Frontal cortex (tissue), 4 donors: ENCODE data around the gene PLEKHG3. TPM values are rescaled to one million over a fixed set of nuclear protein-coding genes. Genes with fewer than 3 reads are reported as not detected.
A peak's percentile ranks its signal among the peaks of the same experiment; 100 is the strongest.

Experiments
- DNase-seq, 2 donors: peaks; one replicate each; pipeline ENCODE4 v3.0.0; 2012; ENCODE audit warnings: low spot score in 2 of 2
- FAIRE-seq: peaks from 2 replicates; lab custom pipeline; 2012; peaks lifted over from hg19 to GRCh38; lab: Jason Lieb, UNC
- total RNA-seq: library from RNA; depleted of rRNA; stranded (reverse); fragments of >200 nt; gene quantifications from one replicate; pipeline ENCODE4 v1.2.3, GENCODE V29; 2014
- donor health status: control.
- donor health status: control.
- donor health status: control.

PLEKHG3 gene
- total RNA-seq, 1 donor from 2014 or later, result 7.3 TPM

DNA sequence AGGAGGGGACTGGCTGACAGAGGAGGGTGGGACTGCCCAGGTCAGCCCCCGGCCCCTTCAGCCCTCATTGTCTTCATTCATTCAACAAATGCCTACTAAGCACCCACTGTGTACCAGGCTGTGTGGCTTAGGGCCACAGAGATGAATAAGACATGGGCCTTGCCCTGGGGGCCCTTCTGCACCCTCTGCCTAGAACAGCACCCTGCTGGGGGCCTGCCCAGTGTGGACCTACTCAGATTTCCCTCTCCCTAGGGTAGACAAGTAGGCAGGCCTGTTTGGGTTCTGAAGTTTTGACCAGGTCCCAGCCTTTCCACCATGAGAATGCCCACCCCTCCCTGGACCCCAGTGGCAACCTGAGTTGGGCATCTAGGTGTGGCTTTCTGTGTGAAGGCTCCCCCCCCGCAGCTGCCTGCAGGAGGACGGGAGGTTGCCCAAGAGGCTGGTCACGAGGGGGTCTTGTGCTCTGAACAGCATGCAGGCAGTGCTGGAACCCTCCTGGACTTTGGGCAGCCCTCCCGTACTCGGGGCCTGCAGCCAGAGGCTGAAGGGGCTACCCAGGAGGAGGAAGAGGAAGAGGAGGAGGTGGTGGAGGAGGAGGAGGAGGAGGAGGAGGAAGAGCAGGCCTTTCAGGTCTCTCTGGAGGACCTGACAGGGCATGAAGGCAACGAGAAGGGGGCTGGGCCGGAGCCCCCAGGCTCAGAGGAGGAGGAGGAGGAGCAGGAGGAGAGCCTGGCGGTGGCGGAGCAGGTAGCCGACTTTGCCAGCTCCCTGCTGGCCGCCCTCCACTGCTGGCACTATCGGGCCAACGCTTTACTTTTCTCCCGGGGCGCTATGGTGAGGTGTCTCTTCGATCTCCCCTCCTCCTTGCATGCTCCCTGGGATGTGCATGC lies 33.4 kb downstream of the PLEKHG3 start:
- DNase-seq, result no peak
- FAIRE-seq, result no peak

DNA sequence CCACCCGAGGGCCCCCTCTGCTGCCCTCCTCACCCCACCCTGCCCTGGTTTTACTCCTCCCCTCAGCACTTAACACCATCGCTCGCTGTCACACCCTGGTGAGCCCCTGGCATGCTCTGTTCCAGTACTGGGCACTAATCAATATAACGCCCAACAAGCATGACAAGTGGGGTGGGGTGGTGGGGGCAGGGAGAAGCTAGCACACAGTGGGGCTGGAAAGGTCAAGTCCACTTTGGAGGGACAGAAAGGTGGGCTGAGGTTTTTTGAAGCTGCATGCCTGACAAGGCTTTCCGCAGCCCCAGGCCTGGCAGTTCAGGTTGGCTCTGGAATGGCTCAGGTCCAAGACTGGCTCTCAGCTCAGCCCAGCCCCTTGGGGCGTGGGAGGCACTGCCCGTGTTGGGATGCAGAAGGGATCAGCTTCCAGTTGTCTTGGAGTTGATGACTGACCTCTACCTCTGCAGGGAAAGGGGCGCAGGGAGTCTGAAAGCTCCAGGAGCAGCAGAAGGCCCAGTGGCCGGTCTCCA lies 34.1 kb downstream of the PLEKHG3 start:
- FAIRE-seq, result no peak
- DNase-seq, result no peak

DNA sequence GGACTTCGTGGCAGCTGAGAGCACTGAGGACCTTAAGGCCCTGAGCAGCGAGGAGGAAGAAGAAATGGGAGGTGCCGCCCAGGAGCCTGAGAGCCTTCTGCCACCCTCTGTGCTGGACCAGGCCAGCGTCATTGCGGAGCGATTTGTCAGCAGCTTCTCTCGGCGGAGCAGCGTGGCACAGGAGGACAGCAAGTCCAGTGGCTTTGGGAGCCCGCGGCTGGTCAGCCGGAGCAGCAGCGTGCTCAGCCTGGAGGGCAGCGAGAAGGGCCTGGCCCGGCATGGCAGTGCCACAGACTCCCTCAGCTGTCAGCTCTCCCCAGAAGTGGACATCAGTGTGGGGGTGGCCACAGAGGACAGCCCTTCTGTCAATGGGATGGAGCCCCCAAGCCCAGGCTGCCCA lies 37.0 kb downstream of the PLEKHG3 start:
- FAIRE-seq, result no peak
- no peak for DNase-seq

DNA sequence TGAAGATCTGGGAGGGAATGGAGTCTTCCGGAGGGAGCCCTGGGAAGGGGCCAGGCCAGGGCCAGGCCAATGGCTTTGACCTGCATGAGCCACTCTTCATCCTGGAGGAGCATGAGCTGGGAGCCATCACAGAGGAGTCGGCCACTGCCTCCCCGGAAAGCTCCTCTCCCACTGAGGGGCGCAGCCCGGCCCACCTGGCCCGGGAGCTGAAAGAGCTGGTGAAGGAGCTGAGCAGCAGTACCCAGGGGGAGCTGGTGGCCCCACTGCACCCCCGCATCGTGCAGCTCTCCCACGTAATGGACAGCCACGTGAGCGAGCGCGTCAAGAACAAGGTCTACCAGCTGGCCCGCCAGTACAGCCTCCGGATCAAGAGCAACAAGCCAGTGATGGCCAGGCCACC lies 37.7 kb downstream of the PLEKHG3 start:
- FAIRE-seq (no peak), DNase-seq (no peak)

DNA sequence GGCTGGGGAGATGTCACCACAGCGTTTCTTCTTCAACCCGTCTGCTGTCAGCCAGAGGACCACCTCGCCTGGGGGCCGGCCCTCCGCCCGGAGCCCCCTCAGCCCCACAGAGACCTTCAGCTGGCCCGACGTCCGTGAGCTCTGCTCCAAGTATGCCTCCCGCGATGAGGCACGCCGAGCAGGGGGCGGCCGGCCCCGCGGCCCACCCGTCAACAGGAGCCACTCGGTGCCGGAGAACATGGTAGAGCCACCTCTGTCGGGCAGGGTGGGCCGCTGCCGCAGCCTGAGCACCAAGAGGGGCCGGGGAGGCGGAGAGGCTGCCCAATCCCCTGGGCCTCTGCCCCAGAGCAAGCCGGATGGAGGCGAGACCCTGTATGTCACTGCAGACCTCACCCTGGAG lies 38.8 kb downstream of the PLEKHG3 start:
- FAIRE-seq, result no peak
- no peak for DNase-seq

DNA sequence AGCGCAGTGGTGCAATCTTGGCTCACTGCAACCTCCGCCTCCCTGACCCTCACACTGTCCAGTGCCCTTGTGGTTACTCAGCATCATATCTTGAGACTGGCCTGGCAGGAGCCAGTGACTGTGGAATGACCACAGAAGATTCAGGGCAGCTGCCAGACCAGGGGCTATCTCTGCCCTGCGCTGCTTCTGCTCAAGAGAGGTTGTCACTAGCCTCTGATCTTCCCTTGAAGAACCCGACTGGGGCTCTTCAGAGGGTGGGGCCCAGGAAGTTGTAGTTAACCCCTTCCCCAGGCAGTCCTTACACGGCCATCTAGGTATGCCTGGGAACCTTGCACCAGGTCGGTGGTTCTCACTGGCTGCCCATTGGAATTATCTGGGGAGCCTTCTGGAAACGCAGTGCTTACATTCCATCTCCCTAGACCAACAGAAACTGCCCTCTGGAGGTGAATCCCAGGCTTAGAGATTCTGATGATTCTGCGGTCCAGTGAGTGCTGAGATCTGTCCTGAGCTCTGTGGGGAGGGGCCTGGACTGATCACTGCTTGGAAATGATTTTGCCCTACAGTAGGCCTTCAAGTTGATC lies 41.4 kb downstream of the PLEKHG3 start:
- DNase-seq, result peak in 1 of 2 donors; percentile 69
- no peak for FAIRE-seq

DNA sequence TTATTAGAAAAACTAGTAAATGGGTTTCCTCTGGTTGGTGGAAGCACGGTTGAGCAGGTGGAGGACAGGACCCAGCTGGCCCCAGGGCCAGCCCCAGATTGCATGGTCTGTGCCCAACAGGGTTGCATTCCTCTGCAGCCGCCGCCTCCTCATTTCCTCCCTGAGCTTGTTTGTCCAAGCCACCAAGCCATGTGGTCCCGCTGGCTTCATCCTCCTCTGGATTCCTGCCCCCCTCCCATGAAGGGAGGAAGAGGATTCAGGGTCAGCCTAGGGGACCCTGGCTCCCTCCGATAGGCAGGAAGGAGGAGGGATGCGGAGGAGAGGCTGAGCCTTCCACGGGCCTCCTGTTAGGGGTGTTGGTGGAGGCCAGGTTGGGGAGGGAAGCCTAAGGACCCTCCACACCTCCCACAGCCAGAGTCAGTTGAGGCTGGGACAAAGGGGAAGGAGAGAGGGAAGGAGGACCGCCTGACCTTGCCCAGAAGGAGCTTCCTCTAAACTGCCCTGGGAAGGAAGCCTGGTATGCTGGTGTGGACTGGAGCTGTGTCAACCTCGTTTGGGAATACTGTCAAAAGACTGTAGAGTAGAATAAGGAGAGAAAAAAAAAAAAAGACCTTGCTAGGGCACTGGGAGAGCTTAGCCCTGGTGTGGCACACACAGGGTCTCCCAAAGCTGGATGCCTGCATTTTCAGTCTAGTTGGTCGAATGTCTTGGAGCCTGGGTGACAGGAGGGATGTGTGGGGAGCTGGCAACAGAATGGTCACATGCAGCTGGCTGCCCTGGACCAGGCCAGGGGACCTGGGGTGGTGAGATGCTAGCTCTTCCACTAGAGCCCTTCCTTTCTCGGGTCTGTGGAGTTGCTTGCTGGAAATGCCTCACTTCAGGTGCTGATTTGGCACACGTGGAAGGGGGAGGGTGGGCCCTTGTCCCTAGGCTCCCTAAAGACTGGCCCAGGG lies 42.4 kb downstream of the PLEKHG3 start:
- no peak for FAIRE-seq
- peak in 1 of 2 donors; percentile 59 for DNase-seq

DNA sequence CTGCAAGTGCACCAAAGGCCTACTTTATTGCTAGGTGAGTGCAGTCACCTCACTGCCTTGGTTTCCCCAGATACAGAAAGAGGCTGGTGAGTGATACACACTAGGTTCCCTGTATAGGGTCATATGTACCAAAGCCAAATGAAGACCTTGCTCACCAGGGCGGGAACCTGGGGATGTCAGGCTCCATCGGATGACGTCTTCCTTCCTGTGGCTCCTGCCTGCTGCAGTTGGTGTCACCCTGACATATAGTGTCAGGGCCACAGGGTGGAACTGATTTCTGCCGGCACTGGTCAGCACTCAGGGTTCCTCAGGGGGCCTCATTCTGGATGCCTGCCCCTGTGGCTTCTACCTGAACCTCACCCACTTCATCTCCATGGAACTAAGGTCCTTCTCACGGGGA lies 43.1 kb downstream of the PLEKHG3 start:
- DNase-seq (no peak), FAIRE-seq (no peak)

DNA sequence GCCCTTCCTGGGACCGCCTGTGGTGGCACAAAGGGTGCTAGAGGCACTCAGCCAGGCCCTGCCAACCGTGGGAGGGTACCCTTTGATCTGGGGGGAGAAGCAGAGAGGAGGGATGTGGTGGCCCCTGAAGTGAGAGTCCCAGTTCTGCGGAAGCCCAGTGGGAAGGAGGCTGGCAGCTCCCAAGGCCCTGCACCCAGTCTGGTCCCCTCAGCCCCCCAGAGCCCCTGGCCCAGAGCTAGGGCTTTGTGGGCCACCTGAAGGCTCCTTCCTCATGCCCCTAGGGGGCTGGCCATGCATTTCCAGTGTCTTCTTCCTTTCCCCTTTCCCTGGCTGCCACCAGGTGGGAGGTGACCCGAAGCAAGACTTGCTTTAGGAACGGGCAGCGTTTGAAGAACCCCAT lies 44.3 kb downstream of the PLEKHG3 start:
- DNase-seq, result no peak
- no peak for FAIRE-seq

DNA sequence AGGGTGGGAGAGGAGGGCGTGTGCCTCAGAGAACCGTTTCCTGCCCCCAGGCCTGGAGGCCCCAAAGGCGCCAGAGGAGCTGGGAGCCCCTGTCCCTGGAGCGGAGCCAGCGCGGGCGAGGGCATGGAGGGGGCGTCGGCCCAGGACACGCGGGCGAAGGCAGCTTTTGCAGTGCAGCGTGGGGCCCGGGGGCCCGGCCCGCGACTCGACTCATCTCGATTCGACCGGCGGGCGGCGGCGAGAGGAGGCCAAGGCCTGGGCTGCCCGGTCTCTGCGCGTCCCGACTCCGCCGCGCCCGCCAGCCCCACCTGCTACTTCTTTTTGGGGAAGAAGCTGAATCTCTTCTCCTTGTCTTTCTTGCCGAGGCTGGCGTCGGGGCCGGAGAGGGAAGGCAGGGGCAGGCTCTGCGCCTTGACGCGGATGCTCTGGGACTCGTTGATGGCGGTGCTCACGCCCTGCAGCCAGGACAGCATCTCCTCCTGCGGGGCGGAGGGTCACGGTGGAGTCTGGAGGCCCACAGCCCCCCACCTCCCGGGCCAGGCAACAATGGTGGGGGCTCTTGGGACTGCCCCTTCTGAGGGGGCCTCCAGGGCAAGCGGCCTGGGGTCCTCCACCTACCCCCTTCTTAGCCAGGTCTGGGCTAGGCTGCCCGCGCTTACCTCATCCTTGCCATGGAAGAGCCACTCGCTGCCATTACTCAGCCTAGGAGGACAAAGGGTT lies 44.9 kb downstream of the PLEKHG3 start:
- no peak for FAIRE-seq
- DNase-seq, result no peak

DNA sequence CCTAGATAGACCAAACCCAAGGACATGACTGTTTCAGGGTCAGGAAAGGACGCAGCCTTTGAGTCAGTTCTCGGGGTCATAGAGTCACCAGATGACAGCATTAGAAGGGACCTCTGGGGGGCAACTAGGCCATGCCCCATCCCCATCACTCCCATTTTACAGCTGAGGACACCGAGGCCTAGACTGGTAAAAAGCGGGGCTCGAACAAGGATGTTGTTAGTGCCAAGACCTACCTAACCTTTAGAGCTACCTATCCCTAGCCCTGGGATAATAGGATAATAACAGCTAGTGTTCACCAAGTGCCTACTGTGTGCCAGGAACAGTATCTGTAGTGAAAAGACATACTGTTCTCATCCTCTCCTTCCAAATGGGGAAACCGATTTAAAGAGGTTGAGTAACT lies 48.7 kb downstream of the PLEKHG3 start:
- FAIRE-seq, result no peak
- no peak for DNase-seq

DNA sequence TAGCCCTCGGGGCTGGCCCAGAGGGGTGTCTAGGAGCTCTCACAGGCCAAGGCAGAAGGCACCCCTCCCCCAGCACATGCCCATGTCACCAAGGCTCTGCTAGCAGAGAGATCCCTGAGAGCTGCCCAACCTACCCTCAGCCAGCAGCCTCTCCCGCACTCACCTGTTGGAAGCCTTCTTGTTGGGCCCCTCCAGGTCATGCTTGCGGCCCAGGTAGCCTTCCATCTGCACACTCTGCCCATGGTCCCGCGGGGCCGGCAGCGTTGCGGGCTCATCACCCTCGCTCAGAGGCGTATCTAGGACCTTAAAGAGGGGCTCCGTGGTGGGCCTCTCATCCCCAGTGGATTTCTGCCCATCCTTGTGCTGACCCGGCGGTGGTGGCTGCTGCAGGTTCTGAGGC lies 49.1 kb downstream of the PLEKHG3 start:
- FAIRE-seq (no peak), DNase-seq (no peak)

DNA sequence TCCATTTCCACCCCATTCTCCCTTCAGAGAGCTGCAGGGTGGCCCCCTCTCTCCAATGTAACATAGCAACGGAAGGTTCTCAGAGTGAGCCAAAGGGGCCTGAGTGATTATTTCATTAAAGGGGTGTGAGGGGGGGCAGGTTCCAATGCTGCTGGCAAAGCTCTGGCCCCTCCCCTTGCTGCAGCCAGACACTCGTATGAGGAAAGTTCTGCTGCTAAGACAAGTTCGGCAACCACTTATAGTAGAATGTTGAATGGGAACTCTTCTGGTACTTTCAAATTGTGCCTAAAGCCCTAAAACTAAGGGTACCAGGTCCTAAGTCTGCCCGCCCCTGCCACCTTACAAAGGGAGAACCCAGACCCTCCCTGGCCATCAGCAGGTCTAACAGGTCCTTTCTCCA lies 49.8 kb downstream of the PLEKHG3 start:
- FAIRE-seq, result no peak
- DNase-seq, result no peak

DNA sequence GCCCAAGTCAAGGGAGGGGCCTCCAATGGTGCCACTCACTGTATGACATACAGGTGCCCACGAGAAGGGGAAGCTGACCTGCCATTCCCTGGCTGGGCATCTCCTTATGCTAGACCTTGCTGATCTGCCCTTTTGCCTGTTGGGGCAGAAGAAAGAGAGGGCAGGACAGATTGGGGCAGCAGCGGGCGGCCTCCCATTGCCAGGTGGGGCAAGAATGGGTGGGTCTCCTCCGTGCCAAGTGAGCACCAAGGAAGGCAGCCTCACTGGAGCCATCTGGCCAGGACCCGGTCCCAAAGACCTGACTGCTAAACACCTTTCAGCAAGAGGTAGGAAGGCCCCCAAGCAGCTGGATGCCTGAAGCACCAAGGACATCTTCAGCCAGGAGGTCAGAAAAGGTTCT lies 50.5 kb downstream of the PLEKHG3 start:
- DNase-seq, result no peak
- no peak for FAIRE-seq

DNA sequence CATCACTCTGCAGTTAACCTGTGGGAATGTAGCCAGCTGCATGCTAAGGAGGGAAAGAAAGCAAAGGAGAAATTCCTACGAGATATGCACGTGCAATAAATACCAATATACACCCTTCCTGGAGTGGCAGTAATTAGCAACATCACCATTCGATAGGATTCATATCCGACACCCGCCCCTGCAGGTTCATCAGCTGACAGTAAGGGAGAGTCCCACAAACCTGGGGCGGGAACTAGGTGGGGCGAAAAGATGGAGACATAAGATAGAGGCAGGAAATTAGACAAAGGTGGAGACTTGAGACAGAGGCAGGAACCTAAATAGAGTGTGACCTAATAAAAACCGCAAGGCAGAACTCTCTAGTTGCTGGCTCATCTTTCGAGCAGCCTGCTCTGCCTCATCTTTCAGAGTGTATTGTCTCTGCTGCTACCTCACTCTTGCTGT lies 51.6 kb downstream of the PLEKHG3 start:
- DNase-seq, result no peak
- no peak for FAIRE-seq

DNA sequence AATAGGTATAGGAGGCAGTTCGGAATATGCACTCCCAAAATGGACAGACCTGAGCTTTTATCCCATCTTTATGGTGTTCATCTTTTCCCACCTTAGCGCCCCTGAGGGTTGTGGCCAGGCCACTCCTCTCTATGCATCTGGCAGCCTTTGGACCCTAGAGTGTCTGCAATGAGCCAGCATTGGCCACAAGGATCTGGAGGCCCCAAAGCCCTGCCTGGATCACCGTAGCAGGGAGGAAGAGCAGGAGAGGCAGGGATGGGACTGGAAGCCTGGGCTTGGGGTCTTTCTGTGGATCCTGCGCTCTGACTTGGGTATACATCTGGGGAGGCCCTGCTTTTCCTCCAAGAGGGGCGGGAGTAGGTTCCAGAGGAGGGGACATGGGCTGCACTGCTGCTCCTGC lies 52.5 kb downstream of the PLEKHG3 start:
- DNase-seq (no peak), FAIRE-seq (no peak)

DNA sequence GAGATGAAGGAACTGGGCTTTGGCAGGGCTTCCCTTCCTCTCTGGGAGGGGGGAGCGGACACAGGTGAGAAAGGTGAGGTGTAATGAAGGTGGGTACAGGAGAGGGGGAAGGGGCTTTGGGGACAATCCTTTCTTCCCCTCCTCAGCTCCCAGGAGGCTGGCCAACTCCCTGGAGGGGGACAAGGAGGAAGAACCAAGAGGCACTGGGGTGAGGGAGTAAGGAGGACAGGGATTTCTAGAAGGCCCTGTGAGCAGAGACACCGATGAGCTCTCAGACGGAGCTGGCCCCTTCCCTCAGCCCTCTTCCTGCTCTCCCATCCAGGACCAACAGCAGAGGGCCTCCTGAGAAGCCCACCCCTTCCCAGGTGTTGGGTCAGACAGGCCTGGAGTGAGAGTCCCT lies 53.4 kb downstream of the PLEKHG3 start:
- no peak for FAIRE-seq

DNA sequence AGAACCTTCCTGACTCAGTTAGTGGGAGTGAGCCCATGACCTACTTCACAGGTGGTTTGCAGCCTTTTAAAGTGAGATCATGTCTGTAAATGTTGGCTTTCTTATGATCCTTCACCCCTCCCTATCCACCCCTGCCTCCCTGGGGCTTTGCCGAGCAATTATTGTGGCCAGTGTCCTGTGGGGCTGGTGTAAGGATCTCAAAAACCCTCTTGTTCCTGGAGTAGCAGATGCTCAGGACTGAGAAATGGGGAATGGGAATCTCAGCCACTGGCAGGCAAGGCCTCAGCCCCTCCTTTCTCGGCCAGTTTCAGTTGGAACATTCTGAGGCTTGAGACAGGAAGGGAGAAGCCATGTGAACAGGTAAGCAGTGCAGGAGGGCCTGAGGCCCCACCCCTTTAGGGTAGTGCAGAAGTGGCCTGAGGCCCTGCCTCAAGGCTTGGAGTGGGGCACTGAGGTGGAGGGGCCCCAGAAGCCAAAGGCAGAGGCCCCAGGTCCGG lies 53.8 kb downstream of the PLEKHG3 start:
- no peak for FAIRE-seq
- DNase-seq, result no peak

More for the DNA sequence above, 53.4 kb downstream of the PLEKHG3 start:
- DNase-seq, result no peak
